Tibial artery (tissue), 4 donors: ENCODE results near the gene MRPS18A.

ENCODE experiments used
- DNase-seq, 2 donors: peaks; one replicate each; pipeline ENCODE4 v3.0.0-alpha.2; 2019
- H3K27ac ChIP-seq, 2 donors: fragments of 200-600 bp; sonication (generic) in 1 of 2; 1 replicate in 1 of 2; 2 replicates in 1 of 2; pipeline ENCODE4 v1.5.1; 2018 to 2019; ENCODE audit warnings: mild to moderate bottlenecking in 1 of 2
- H3K27me3 ChIP-seq, 2 donors: fragments of 200-600 bp; sonication (generic) in 1 of 2; one replicate each; pipeline versions ENCODE4 v1.5.1 to v1.6.0; 2016 to 2019
- H3K36me3 ChIP-seq, 3 donors: fragments of 200-600 bp; sonication (generic) in 2 of 3; one replicate each; pipeline ENCODE4 v1.5.1; 2016 to 2019; ENCODE audit warnings: mild to moderate bottlenecking in 2 of 3
- H3K4me1 ChIP-seq, 4 donors: fragments of 200-600 bp; sonication (generic) in 2 of 4; 1 replicate in 3 of 4; 2 replicates in 1 of 4; pipeline ENCODE4 v1.5.1; 2016 to 2019
- H3K4me3 ChIP-seq, 2 donors: fragments of 200-600 bp; sonication (generic) in 1 of 2; 1 replicate in 1 of 2; 2 replicates in 1 of 2; pipeline ENCODE4 v1.5.1; 2018 to 2019; ENCODE audit warnings: mild to moderate bottlenecking in 2 of 2
- H3K9me3 ChIP-seq, 3 donors: fragments of 200-600 bp; sonication (generic) in 1 of 3; one replicate each; pipeline ENCODE4 v1.5.1; 2016 to 2019
- intact Hi-C: fragments of 100-400 bp; cut with DNase I; formaldehyde crosslinking; loops from one replicate; pipeline ENCODE4 v1.15.0; 2023; ENCODE audit warnings: low total_unique reads
- TF ChIP-seq, protein P1 (sequence below), 2 experiments: fragments of 200-600 bp in 1 of 2; fragments of 450-650 bp in 1 of 2; IDR thresholded peaks; one replicate each; pipeline ENCODE4 v1.5.1; 2017 to 2019; ENCODE audit warnings: antibody characterized with exemption in 2 of 2, mild to moderate bottlenecking in 1 of 2, moderate library complexity in 1 of 2

Gene MRPS18A

DNA sequence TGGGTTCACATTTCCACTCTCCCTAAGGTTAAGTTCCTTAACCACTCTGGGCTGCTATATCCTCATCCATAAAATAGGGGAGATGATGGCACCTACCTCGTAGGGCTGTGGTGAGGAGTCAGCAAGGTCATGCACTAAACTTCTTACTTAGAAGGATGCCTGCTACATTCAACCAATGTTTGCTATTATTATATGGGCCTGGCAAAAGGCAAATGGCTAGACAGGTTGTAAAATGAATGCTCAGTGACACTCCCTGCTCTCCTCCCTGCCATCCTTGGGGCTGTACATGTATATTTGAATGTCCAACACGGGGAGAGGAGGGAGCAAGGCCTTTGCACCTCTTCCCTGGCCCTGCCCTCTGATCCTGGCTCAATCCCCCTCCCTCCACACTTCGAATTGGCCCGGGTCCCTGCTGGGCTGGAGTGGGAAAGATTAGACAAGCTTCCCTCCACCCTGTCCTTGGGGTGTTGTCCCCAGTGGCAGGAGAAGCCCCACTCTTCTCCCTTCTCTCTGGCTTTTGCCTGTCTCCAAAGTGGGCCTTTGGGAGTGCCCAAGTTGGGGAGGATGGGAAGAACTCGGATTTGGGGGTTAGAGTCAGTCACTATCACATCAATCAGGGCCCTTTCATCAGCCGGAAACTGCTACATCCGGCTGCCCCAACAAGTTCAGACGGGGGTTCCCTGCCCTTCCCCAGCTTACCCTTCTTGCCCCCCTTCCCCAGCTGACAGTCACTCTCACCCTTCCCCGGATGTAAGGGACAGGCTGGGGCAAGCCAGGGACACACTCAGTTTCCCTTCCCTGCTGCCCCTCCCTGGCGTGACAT, 46.1 kb upstream of the MRPS18A start:
- DNase-seq = no peak
- Histone ChIP-seq H3K27me3 (no peaks in the 10 kb centered on the region), H3K36me3 (no peaks in the 10 kb centered on the region), H3K4me1 (no peaks in the 10 kb centered on the region), H3K27ac (no peak overlapping the region), H3K9me3 (peaks cover 0 to 17% (median 4%) of the 10 kb centered on the region in 3 donors), H3K4me3 (no peak overlapping the region)
- TF ChIP-seq, protein P1, sequence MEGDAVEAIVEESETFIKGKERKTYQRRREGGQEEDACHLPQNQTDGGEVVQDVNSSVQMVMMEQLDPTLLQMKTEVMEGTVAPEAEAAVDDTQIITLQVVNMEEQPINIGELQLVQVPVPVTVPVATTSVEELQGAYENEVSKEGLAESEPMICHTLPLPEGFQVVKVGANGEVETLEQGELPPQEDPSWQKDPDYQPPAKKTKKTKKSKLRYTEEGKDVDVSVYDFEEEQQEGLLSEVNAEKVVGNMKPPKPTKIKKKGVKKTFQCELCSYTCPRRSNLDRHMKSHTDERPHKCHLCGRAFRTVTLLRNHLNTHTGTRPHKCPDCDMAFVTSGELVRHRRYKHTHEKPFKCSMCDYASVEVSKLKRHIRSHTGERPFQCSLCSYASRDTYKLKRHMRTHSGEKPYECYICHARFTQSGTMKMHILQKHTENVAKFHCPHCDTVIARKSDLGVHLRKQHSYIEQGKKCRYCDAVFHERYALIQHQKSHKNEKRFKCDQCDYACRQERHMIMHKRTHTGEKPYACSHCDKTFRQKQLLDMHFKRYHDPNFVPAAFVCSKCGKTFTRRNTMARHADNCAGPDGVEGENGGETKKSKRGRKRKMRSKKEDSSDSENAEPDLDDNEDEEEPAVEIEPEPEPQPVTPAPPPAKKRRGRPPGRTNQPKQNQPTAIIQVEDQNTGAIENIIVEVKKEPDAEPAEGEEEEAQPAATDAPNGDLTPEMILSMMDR (IDR thresholded peaks at IDR 0.05) = no peak
- intact Hi-C loops = no loop called here

DNA sequence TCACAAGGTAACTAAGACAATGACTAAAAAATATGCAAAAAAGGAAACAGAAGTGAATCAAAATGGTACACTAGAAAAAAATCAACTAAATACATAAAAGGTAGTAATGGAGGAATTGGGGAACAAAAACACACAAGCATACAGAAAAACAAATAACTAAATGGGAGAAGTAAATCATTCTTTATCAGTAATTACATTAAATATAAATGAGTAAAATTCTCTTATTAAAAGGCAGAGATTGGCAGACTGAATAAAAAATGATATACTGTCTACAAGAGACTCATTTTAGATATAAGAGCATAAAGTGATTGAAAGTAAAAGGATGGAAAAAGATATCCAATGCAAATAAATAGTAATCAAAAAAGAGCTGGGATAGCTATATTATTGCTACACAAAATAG, 43.0 kb upstream of the MRPS18A start:
- H3K27me3 ChIP-seq = no peaks in the 10 kb centered on the region
- no peaks in the 10 kb centered on the region for H3K4me1 ChIP-seq
- H3K4me3 ChIP-seq = no peak overlapping the region
- TF ChIP-seq, protein P1 (IDR thresholded peaks at IDR 0.05) = no peak
- intact Hi-C loops = no loop called here
- DNase-seq = no peak
- H3K9me3 ChIP-seq = peaks cover 0 to 17% (median 4%) of the 10 kb centered on the region in 3 donors
- H3K27ac ChIP-seq = no peak overlapping the region
- no peaks in the 10 kb centered on the region for H3K36me3 ChIP-seq

DNA sequence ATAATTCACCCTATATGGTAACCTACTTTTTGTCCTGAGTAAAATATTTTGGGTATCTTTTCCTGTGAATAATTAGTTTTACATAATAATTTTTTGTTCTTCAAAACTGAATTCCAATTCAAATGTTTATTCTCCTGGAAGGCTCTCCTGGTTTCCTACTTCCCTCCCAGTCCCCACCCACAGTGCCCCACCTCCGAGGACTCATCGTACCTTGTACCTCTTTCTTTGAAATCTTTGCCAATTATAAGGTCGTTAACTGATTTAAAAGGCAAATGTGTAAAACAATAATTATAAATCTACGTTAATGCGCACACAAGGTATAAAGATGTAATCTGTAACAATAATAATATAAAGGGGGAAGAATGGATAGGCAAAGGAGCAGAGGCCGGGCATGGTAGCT, 41.9 kb upstream of the MRPS18A start:
- no peak overlapping the region for H3K27ac ChIP-seq
- no peak for DNase-seq
- intact Hi-C loops = no loop called here
- H3K4me1 ChIP-seq = peaks cover 0 to 8% (median 0%) of the 10 kb centered on the region in 4 donors
- TF ChIP-seq, protein P1 (IDR thresholded peaks at IDR 0.05) = no peak
- H3K27me3 ChIP-seq = no peaks in the 10 kb centered on the region
- H3K36me3 ChIP-seq = no peaks in the 10 kb centered on the region
- H3K9me3 ChIP-seq = peaks cover 0 to 17% (median 4%) of the 10 kb centered on the region in 3 donors
- no peak overlapping the region for H3K4me3 ChIP-seq

- peaks cover 0 to 17% (median 4%) of the 10 kb centered on the region in 3 donors for H3K9me3 ChIP-seq
- intact Hi-C loops = no loop called here
- H3K27me3 ChIP-seq = peaks cover 0 to 1% of the 10 kb centered on the region in 2 donors
- H3K4me3 ChIP-seq = no peak overlapping the region
- H3K4me1 ChIP-seq = peaks cover 0 to 8% (median 0%) of the 10 kb centered on the region in 4 donors
- H3K27ac ChIP-seq = no peak overlapping the region
- TF ChIP-seq, protein P1 (IDR thresholded peaks at IDR 0.05) = no peak
- H3K36me3 ChIP-seq = no peaks in the 10 kb centered on the region
- no peak for DNase-seq
Observed at GRCh38 chr6:43728586-43728985, 41.0 kb upstream of the MRPS18A start.

DNA sequence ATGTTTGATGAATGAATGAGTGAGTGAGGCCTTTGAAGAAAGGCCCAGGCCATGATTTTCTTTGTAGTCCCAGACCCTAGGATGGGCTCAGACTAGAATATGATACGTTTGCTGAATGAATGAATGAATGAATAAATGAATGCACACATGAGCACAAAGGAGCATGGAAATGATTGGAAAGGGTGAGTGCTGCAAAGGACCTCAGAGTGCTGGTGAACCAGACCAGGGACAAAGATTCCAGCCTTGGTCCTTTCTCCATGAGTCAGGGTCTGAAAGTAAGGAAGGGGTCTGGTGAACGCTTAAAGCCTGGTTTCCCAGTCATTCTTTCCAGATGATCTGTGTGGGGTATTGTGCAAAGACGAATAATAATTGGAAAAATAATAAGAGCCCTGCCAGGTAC, 40.0 kb upstream of the MRPS18A start:
- Histone ChIP-seq H3K4me3 (no peak overlapping the region), H3K9me3 (peaks cover 0 to 17% (median 4%) of the 10 kb centered on the region in 3 donors), H3K27me3 (peaks cover 0 to 2% of the 10 kb centered on the region in 2 donors), H3K4me1 (peaks cover 0 to 8% (median 0%) of the 10 kb centered on the region in 4 donors), H3K27ac (no peak overlapping the region), H3K36me3 (no peaks in the 10 kb centered on the region)
- TF ChIP-seq, protein P1 (IDR thresholded peaks at IDR 0.05) = no peak
- no peak for DNase-seq
- intact Hi-C loops = no loop called here
